K562 (cell line): ENCODE data around the gene MRPL4. TPM values are rescaled to one million over a fixed set of nuclear protein-coding genes. Genes with fewer than 3 reads are reported as not detected.
A peak's percentile ranks its signal among the peaks of the same experiment; 100 is the strongest.

Experiments used
- CLOCK ChIP-seq: fragments of 250-450 bp; sonication (Bioruptor Pico); IDR thresholded peaks from 2 replicates; pipeline ENCODE4 v1.4.0; 2020; ENCODE audit warnings: mild to moderate bottlenecking, moderate library complexity, borderline replicate concordance
- GABPA ChIP-seq: fragments of 200-800 bp; sonication (Bioruptor generic); conservative IDR thresholded peaks from 2 replicates; pipeline ENCODE4 v1.6.1; 2016; ENCODE audit warnings: low read depth, missing genetic modification characterization, missing compliant biosample characterization
- HMGXB4 ChIP-seq: sonication (generic); formaldehyde crosslinking; IDR thresholded peaks from 2 replicates; pipeline ENCODE4 v1.8.1; 2023; ENCODE audit warnings: mild to moderate bottlenecking, missing genetic modification reagents
- MAX ChIP-seq: sonication (generic); formaldehyde crosslinking; IDR thresholded peaks from 2 replicates; pipeline ENCODE4 v1.9.0; 2022; ENCODE audit warnings: mild to moderate bottlenecking, missing genetic modification reagents
- NR2F6 ChIP-seq: fragments of 450-650 bp; formaldehyde crosslinking; IDR thresholded peaks from 2 replicates; pipeline ENCODE4 v1.4.0; 2020; ENCODE audit warnings: mild to moderate bottlenecking
- RBM15 ChIP-seq: fragments of 200-400 bp; formaldehyde crosslinking; IDR thresholded peaks from 2 replicates; pipeline ENCODE4 v1.6.1; 2018; ENCODE audit warnings: mild to moderate bottlenecking, low read length, moderate library complexity; ENCODE audit not compliant: insufficient read depth
- SMARCC2 ChIP-seq: fragments of 450-650 bp; IDR thresholded peaks from 2 replicates; pipeline ENCODE4 v1.6.1; 2017; ENCODE audit warnings: antibody characterized with exemption, moderate library complexity, mild to moderate bottlenecking, low read depth
- TCF15 ChIP-seq: fragments of 250-450 bp; sonication (Bioruptor Pico); IDR thresholded peaks from 2 replicates; pipeline ENCODE4 v1.8.0; 2022; ENCODE audit warnings: moderate library complexity, mild to moderate bottlenecking, inconsistent platforms
- polyA plus RNA-seq, 8 experiments: library from polyadenylated mRNA; depleted of rRNA in 4 of 8; stranded (reverse) in 5 of 8; unstranded in 3 of 8; fragments of >200 nt; fragmentation: Nextera tagmentation in 2 of 8; fragmentation: Illumina TruSeq in 1 of 8; extraction: Ambion mirVana in 2 of 8; extraction: Trizol in 1 of 8; gene quantifications; 2 replicates each; pipeline versions ENCODE4 v1.2.1 to v1.2.3, GENCODE V29; 2011 to 2014; ENCODE audit warnings: inconsistent platforms in 1 of 8, missing spikeins in 1 of 8
- total RNA-seq, 7 experiments: library from RNA; depleted of rRNA in 6 of 7; stranded (reverse); fragments of >200 nt in 6 of 7; fragmentation: Illumina TruSeq in 2 of 7; extraction: Trizol in 2 of 7; gene quantifications; 2 replicates each; pipeline versions ENCODE4 v1.2.1 to v1.2.3, GENCODE V29; 2011 to 2021; ENCODE audit warnings: low replicate concordance in 1 of 7

Gene MRPL4
- total and polyA plus RNA-seq, 9 of the 15 experiments (the other 6 are each of a cell fraction or from before 2014, with no cell fraction given), result 1.4 to 239 (median 64.9) TPM

GRCh38 chr19:10259162-10259905, 7.3 kb downstream of the MRPL4 start (continued):
- TF ChIP-seq CLOCK (CRISPR knock-in tag) (no peak), GABPA (tag) (no peak), NR2F6 (CRISPR knock-in tag) (no peak), TCF15 (CRISPR knock-in tag) (no peak), HMGXB4 (CRISPR knock-in tag) (no peak), MAX (CRISPR knock-in tag) (0 out of 2 replicates have a peak, but pooled peaks have one; percentile 41), SMARCC2 (no peak), RBM15 (no peak)
